DOHH2 (cell line): ENCODE measurements around the gene KRTDAP.
"Not testable (repeated sequence)": the region's sequence is repeated elsewhere in the genome, so short reads cannot be mapped to it uniquely, and the experiment has no call there.

Experiments
- CTCF ChIP-seq: fragments of 200-600 bp; sonication (generic); IDR thresholded peaks from one replicate; pipeline ENCODE4 v1.5.1; 2014; ENCODE audit warnings: antibody characterized with exemption, mild to moderate bottlenecking, low read depth, low read length; ENCODE audit not compliant: poor library complexity, severe bottlenecking
- EZH2phosphoT487 ChIP-seq: fragments of 200-600 bp; sonication (generic); IDR thresholded peaks from 2 replicates; pipeline ENCODE4 v1.6.1; 2017; ENCODE audit warnings: borderline replicate concordance, mild to moderate bottlenecking, antibody characterized with exemption, low read length, moderate library complexity, mixed read lengths

GRCh38 chr19:35471075-35471474 lies 19.2 kb downstream of the KRTDAP start:
- TF ChIP-seq CTCF, EZH2phosphoT487: not testable (repeated sequence)
